ENCODE results near the gene ABHD10.
"Not testable (repeated sequence)": the region's sequence is repeated elsewhere in the genome, so short reads cannot be mapped to it uniquely, and the experiment has no call there.

Gene ABHD10

DNA sequence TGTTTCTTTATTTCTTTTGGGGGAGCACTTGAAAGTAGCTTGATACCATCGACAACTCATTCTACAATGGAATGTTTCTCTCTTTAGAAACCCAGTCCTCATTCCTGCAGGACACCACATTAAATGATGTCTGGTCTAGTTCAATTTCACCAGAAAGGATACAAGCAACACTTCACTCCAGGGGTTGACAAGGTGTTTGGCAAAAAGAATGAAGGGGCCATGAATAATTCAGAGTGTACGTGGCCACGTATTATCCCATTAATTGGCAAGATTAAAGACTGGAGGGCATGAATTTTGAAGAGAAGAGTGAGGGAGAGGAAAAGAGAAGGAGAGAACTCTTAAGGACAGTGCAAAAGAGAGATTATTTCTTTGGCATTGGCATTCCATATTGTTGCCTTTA, 56.4 kb downstream of the ABHD10 start:
- DNase-seq = no peak

DNA sequence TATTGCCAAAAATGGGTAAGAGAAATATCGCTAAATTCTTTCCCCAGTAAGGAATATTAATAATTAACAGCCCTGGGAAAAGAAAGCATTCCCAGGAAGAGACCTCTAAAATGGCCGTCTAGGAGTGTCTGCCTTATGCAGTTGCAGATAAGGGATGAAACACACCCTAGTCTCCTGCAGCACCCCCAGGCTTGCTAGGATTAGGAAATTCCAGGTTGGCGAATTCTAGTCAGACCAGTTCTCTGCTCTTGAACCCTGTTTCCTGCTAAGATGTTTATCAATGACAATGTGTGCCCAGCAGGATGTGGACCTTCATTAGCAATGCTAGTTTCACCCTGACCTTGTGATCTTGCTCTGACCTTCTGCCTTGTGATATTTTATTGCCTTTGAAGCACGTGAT, 58.4 kb downstream of the ABHD10 start:
- DNase-seq = not testable (repeated sequence)

DNA sequence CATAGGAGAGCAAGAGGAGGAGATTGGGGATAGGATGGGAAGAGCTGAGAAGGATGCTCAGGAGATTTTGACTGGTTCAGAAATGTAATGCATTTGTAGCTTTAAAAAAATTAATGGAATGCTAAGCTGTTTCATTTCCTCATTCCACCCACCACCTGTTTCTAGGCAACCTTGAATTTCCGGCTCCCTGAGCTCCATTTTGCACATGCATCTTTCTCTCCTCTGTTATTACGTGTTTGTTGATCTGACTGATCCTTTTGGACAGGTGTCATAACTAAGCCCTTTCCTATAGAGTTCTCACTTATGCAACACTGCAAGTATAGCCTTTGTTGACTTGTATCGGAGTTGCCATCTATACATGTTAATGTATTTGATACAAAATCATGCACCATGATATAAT, 60.0 kb downstream of the ABHD10 start:
- DNase-seq = no peak

DNA sequence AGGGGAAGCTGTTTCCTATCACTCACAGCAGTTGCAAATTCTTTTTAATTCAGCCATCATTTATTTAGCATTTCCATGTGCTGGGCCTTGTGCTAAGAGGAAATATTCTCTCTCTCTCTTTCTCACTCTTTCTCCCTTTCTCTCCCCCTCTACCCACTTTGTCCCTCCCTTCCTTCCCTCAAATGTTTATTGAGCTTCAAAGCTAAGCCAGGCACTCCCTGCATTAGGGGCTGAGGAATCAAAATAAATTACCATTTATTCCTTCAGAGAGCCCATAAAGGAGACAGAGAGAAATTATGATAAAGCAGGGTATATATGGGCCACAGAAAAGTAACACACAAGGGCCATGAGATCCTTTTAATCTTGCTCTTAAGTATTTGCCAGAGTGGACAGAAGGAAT, 62.5 kb downstream of the ABHD10 start:
- no peak for DNase-seq

DNA sequence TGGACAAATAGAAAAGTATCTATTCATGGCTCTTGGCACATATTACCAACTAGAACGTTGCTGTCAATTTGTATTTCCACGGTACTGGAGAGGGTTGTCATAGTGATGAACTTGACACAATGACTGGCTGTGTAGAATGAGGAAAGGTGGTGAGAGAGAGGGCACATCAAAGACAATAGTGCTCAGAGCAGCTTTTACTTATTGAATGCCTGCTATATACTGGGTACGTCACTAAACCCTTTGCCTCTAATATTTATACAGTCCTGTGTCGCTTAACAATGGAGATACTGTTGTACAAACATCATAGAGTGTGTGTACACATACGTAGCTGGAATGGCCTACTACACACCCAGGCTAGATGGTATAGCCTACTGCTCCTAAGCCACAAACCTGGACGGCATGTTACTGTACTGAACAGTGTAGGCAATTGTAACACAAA, 64.0 kb downstream of the ABHD10 start:
- DNase-seq = no peak

Data from activated CD4-positive, alpha-beta T cell treated with anti-CD3 and anti-CD28 coated beads for 48 hours (primary cell).